Lower leg skin (tissue), 4 donors: ENCODE measurements around the gene PRKAR1A. TPM values are rescaled to one million over a fixed set of nuclear protein-coding genes. Genes with fewer than 3 reads are reported as not detected.

Experiments
- DNase-seq, 2 donors: peaks; one replicate each; pipeline ENCODE4 v3.0.0-alpha.2; 2019; ENCODE audit warnings: low spot score in 2 of 2
- H3K4me3 ChIP-seq: fragments of 200-600 bp; sonication (generic); 2 replicates; pipeline ENCODE4 v1.5.1; 2017; ENCODE audit warnings: mild to moderate bottlenecking, low read depth; ENCODE audit not compliant: poor library complexity, severe bottlenecking
- POLR2A ChIP-seq, 2 donors: fragments of 450-650 bp; IDR thresholded peaks; one replicate each; pipeline ENCODE4 v1.6.1; 2016 to 2017; ENCODE audit warnings: antibody characterized with exemption in 2 of 2, mild to moderate bottlenecking in 1 of 2, moderate library complexity in 1 of 2
- WGBS, 2 donors: methylation state at CpG; one replicate each; pipeline ENCODE4 v1.1.5; 2018; 5-methylcytosine and 5-hydroxymethylcytosine counted together
- intact Hi-C: fragments of 100-400 bp; cut with DNase I; formaldehyde crosslinking; loops from one replicate; pipeline ENCODE4 v1.15.0; 2023; ENCODE audit warnings: low total_unique reads
- total RNA-seq, 4 donors: library from RNA; depleted of rRNA; stranded (reverse); fragments of >200 nt; gene quantifications; one replicate each; pipeline ENCODE4 v1.1.0, GENCODE V29; 2016
- TF ChIP-seq, protein P1 (sequence below), 3 donors: fragments of 450-650 bp; IDR thresholded peaks; one replicate each; pipeline ENCODE4 v1.5.1; 2016; ENCODE audit warnings: antibody characterized with exemption in 3 of 3, mild to moderate bottlenecking in 3 of 3, moderate library complexity in 2 of 3

Gene PRKAR1A
- total RNA-seq, 4 donors from 2014 or later, result 198 to 214 (median 207) TPM

DNA sequence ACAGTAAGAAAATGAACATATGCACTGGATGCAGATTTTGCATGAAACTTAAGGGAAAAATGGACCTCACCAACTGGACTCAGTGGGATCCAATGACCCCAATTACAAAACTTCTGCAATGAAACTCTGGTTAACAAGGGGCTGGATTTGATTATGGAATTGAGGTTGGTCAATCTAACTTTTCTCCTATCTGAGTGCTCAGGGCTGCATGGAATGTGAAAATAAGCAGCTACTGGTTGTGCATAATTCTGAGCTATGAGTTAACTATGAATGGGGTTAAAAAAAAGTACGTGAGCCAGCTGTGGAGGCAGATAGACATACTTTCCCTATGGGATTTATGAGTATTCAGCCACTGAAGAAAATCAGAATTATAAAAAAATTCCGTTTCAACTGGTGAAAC lies 79.8 kb downstream of the PRKAR1A start:
- intact Hi-C loops, result no loop called here
- DNase-seq, result no peak
- WGBS, 2 donors, result 68 to 86% methylated on average over 2 of the region's 2 CpGs
- H3K4me3 ChIP-seq, result no peak overlapping the region
- no peak for TF ChIP-seq POLR2A (IDR thresholded peaks at IDR 0.05)
- TF ChIP-seq, protein P1, sequence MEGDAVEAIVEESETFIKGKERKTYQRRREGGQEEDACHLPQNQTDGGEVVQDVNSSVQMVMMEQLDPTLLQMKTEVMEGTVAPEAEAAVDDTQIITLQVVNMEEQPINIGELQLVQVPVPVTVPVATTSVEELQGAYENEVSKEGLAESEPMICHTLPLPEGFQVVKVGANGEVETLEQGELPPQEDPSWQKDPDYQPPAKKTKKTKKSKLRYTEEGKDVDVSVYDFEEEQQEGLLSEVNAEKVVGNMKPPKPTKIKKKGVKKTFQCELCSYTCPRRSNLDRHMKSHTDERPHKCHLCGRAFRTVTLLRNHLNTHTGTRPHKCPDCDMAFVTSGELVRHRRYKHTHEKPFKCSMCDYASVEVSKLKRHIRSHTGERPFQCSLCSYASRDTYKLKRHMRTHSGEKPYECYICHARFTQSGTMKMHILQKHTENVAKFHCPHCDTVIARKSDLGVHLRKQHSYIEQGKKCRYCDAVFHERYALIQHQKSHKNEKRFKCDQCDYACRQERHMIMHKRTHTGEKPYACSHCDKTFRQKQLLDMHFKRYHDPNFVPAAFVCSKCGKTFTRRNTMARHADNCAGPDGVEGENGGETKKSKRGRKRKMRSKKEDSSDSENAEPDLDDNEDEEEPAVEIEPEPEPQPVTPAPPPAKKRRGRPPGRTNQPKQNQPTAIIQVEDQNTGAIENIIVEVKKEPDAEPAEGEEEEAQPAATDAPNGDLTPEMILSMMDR (IDR thresholded peaks at IDR 0.05), result no peak

DNA sequence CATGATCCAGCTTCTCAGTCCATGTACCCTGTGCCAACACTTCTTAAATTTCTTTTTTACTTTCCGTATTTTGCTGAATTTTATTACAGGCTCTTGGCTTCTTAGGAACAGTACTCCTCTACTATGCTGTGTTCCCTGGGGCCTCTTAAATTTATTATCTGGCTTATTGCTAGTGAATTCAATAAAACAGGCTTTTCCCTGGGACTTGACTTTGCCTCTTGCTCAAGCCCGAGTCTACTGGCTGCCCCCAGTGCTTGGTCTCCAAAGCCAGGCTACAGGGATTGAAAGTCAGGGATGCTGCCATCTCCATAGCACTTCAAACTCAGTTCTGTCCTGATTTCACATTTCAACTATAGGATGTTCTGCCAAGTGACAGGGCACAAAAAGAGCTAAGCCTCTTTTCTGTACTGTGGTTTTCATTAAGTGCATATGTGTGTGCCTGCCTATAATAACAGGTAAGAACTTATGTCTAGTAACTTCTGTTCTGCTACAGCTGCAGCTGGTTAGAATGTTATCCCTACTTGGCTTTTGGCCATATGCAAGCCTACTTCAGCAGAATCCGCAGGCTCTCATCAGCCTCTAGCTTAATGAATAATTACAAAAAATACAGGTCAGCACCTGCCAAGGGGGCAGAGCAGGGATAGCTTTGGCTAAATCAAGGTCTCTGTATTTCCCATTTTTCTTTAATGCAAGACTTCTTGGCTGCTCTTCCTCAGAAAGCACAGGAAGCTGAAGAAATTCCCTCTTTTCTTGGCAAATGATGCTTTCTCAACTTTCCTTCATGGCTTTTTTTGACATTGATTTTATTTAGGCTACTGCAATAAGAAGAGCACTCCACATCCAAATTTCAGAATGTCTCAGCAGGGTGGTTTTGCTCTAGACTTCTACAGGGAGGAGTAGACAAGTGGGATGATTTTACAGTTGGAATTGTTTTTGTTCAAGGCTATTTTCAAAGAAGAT lies 80.7 kb downstream of the PRKAR1A start:
- DNase-seq, result no peak
- WGBS, 2 donors, result 38 to 42% methylated on average over 3 of the region's 3 CpGs
- intact Hi-C loops, result no loop called here
- TF ChIP-seq POLR2A (IDR thresholded peaks at IDR 0.05), result no peak
- TF ChIP-seq, protein P1 (IDR thresholded peaks at IDR 0.05), result no peak
- no peak overlapping the region for H3K4me3 ChIP-seq

- H3K4me3 ChIP-seq, result no peak overlapping the region
- no peak for DNase-seq
- intact Hi-C loops, result no loop called here
- 65 to 83% methylated on average over 2 of the region's 2 CpGs for WGBS, 2 donors
- TF ChIP-seq POLR2A (IDR thresholded peaks at IDR 0.05), result no peak
- TF ChIP-seq, protein P1 (IDR thresholded peaks at IDR 0.05), result no peak
Measured at GRCh38 chr17:68594552-68594951, 82.3 kb downstream of the PRKAR1A start.

DNA sequence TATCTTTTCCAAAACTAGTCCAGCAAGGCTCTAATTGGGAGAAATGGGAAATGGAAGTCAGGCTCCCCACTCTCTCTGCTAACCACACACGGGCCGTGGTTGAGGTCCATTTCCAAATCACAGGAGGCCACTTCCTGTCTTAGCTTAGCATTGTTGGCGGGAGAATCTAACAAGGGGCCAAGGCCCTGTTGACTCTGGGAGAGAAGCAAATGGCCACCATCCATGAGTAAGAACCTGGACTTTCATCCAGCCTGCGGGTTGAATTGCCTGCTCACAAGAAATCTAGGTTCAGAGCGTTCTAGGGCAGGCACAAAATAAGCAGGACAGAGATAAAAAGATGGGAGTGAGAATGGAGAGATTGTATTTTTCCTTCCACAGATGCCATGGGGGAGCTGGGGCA lies 83.3 kb downstream of the PRKAR1A start:
- 64 to 65% methylated on average over 5 of the region's 5 CpGs for WGBS, 2 donors
- no peak for DNase-seq
- TF ChIP-seq POLR2A (IDR thresholded peaks at IDR 0.05), result no peak
- TF ChIP-seq, protein P1 (IDR thresholded peaks at IDR 0.05), result no peak
- H3K4me3 ChIP-seq, result no peak overlapping the region
- intact Hi-C loops, result no loop called here

DNA sequence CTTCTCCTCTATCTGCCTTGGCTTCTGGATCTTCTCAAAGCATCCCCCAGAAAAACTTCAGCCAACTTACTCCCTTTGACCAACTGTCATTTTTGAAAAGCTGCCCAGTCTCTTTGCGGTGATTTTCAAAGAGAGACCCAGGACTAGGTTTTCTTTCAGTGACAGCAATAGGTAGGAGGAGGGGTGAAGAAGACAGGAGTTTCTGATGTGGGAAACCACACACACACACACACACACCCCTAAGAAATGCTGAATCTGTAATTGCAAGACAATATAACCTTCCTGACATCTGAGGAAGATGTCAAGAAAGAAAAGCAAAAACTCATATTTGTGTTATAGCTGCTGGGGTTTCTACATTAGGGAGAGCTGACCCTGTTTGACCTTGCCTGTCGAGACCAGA lies 83.8 kb downstream of the PRKAR1A start:
- H3K4me3 ChIP-seq, result no peak overlapping the region
- intact Hi-C loops, result no loop called here
- TF ChIP-seq POLR2A (IDR thresholded peaks at IDR 0.05), result no peak
- TF ChIP-seq, protein P1 (IDR thresholded peaks at IDR 0.05), result no peak
- 75% methylated on average over 2 of the region's 2 CpGs for WGBS, 2 donors
- DNase-seq, result no peak
